ENCODE measurements around the gene TCP11L2. TPM values are rescaled to one million over a fixed set of nuclear protein-coding genes. Genes with fewer than 3 reads are reported as not detected.

Gene TCP11L2
- 26.2 and 32.2 TPM in 2 replicates for total RNA-seq (2014; rRNA removed; shearing (Covaris generic))
- 17.7 and 18.9 TPM in 2 replicates for polyA plus RNA-seq (2016; fragmentation: Nextera tagmentation; extraction: Ambion mirVana)

GRCh38 chr12:106302401-106303201 is at the start of gene TCP11L2:
TSS of gene TCP11L2 (plus strand) at chr12:106302733. CDS start at chr12:106311076, 8,343 bp downstream.
- WGBS, 2 experiments (ENCODE audit: low coverage in 1 of 2, low lambda C conversion rate in 2 of 2, missing lambda C conversion rate in 2 of 2) = 0% methylated on average over 48 to 56 of the region's 76 CpGs

GRCh38 chr12:106254724-106255123 is 47.8 kb upstream of the TCP11L2 start:
- H2AFZ ChIP-seq = no peak overlapping the region
- H4K20me1 ChIP-seq (ENCODE audit: insufficient read depth) = no peaks in the 10 kb centered on the region
- no peaks in the 10 kb centered on the region for H3K27me3 ChIP-seq (replicated peaks; ENCODE audit: insufficient read depth)
- peaks cover 12% of the 10 kb centered on the region for H3K4me1 ChIP-seq (ENCODE audit: insufficient read depth)
- no peaks in the 10 kb centered on the region for H3K9me2 ChIP-seq (ENCODE audit: insufficient read depth)
- H3K9ac ChIP-seq = no peak overlapping the region
- no peak overlapping the region for H3K27ac ChIP-seq
- peaks cover 18% of the 10 kb centered on the region; the same call in 1 of the 2 replicates for H3F3A ChIP-seq (ENCODE audit: insufficient read depth)
- in situ Hi-C loops (cut with MboI) = no loop called here
- 80 to 85% methylated on average over 3 of the region's 3 CpGs for WGBS, 2 experiments (ENCODE audit: low coverage in 1 of 2, low lambda C conversion rate in 2 of 2, missing lambda C conversion rate in 2 of 2)
- no peak for TF ChIP-seq EZH2 (IDR thresholded peaks at IDR 0.05; ENCODE audit: insufficient read depth, poor library complexity, severe bottlenecking)
- TF ChIP-seq EZH2phosphoT487 (IDR thresholded peaks at IDR 0.05; ENCODE audit: insufficient read depth, low read depth) = no peak
- no peak for DNase-seq
- no peak overlapping the region for H3K4me2 ChIP-seq (ENCODE audit: unreplicated experiment)
- H3K79me2 ChIP-seq (ENCODE audit: insufficient read depth) = no peaks in the 10 kb centered on the region
- no peak overlapping the region for H3K4me3 ChIP-seq
- H3K9me3 ChIP-seq (ENCODE audit: low read depth) = no peaks in the 10 kb centered on the region
- H3K36me3 ChIP-seq (ENCODE audit: low read depth) = no peaks in the 10 kb centered on the region

More at GRCh38 chr12:106302401-106303201, at the start of gene TCP11L2:
- Histone ChIP-seq H3K9me2 (ENCODE audit: insufficient read depth) (no peaks in the 10 kb centered on the region), H4K20me1 (ENCODE audit: insufficient read depth) (no peaks in the 10 kb centered on the region), H3K9me3 (ENCODE audit: low read depth) (no peaks in the 10 kb centered on the region), H3K9ac (peak within 1 kb of the TSS; percentile 99), H3K27ac (peak within 1 kb of the TSS; percentile 85), H3K36me3 (ENCODE audit: low read depth) (no peaks in the 10 kb centered on the region), H3K4me3 (peak within 1 kb of the TSS; percentile 99), H3F3A (ENCODE audit: insufficient read depth) (peaks cover 22% of the 10 kb centered on the region; the same call in 1 of the 2 replicates), H3K79me2 (ENCODE audit: insufficient read depth) (peaks cover 33% of the 10 kb centered on the region), H3K27me3 (replicated peaks; ENCODE audit: insufficient read depth) (no peaks in the 10 kb centered on the region), H2AFZ (peak within 1 kb of the TSS; percentile 91), H3K4me1 (ENCODE audit: insufficient read depth) (peaks cover 36% of the 10 kb centered on the region), H3K4me2 (ENCODE audit: unreplicated experiment) (peak within 1 kb of the TSS; percentile 96)
- TF ChIP-seq EZH2phosphoT487 (IDR thresholded peaks at IDR 0.05; ENCODE audit: insufficient read depth, low read depth) = no peak
- no peak for TF ChIP-seq EZH2 (IDR thresholded peaks at IDR 0.05; ENCODE audit: insufficient read depth, poor library complexity, severe bottlenecking)
- peak; percentile 94 for DNase-seq
- in situ Hi-C loops (cut with MboI) = no loop called here

GRCh38 chr12:106255493-106255892 is 47.0 kb upstream of the TCP11L2 start:
- peaks cover 13% of the 10 kb centered on the region; the same call in 1 of the 2 replicates for H3F3A ChIP-seq (ENCODE audit: insufficient read depth)
- no peaks in the 10 kb centered on the region for H3K79me2 ChIP-seq (ENCODE audit: insufficient read depth)
- no peaks in the 10 kb centered on the region for H3K9me3 ChIP-seq (ENCODE audit: low read depth)
- H3K36me3 ChIP-seq (ENCODE audit: low read depth) = no peaks in the 10 kb centered on the region
- no peak for DNase-seq
- H3K27ac ChIP-seq = no peak overlapping the region
- peaks cover 12% of the 10 kb centered on the region for H3K4me1 ChIP-seq (ENCODE audit: insufficient read depth)
- no peak overlapping the region for H2AFZ ChIP-seq
- no peaks in the 10 kb centered on the region for H3K27me3 ChIP-seq (replicated peaks; ENCODE audit: insufficient read depth)
- no peaks in the 10 kb centered on the region for H4K20me1 ChIP-seq (ENCODE audit: insufficient read depth)
- H3K4me2 ChIP-seq (ENCODE audit: unreplicated experiment) = no peak overlapping the region
- in situ Hi-C loops (cut with MboI) = no loop called here
- WGBS, 2 experiments (ENCODE audit: low coverage in 1 of 2, low lambda C conversion rate in 2 of 2, missing lambda C conversion rate in 2 of 2) = 82 to 86% methylated on average over 3 of the region's 3 CpGs
- no peaks in the 10 kb centered on the region for H3K9me2 ChIP-seq (ENCODE audit: insufficient read depth)
- no peak for TF ChIP-seq EZH2phosphoT487 (IDR thresholded peaks at IDR 0.05; ENCODE audit: insufficient read depth, low read depth)
- TF ChIP-seq EZH2 (IDR thresholded peaks at IDR 0.05; ENCODE audit: insufficient read depth, poor library complexity, severe bottlenecking) = no peak
- H3K9ac ChIP-seq = no peak overlapping the region
- H3K4me3 ChIP-seq = no peak overlapping the region

- WGBS, 2 experiments (ENCODE audit: low coverage in 1 of 2, low lambda C conversion rate in 2 of 2, missing lambda C conversion rate in 2 of 2) = 77% methylated on average over 5 of the region's 5 CpGs
- H3K4me1 ChIP-seq (ENCODE audit: insufficient read depth) = peaks cover 11% of the 10 kb centered on the region
- no peaks in the 10 kb centered on the region for H4K20me1 ChIP-seq (ENCODE audit: insufficient read depth)
- no peaks in the 10 kb centered on the region for H3K27me3 ChIP-seq (replicated peaks; ENCODE audit: insufficient read depth)
- DNase-seq = no peak
- H3K4me2 ChIP-seq (ENCODE audit: unreplicated experiment) = no peak overlapping the region
- no peaks in the 10 kb centered on the region for H3K79me2 ChIP-seq (ENCODE audit: insufficient read depth)
- no peak overlapping the region for H3K9ac ChIP-seq
- TF ChIP-seq EZH2phosphoT487 (IDR thresholded peaks at IDR 0.05; ENCODE audit: insufficient read depth, low read depth) (no peak), EZH2 (IDR thresholded peaks at IDR 0.05; ENCODE audit: insufficient read depth, poor library complexity, severe bottlenecking) (no peak)
- H3K27ac ChIP-seq = no peak overlapping the region
- in situ Hi-C loops (cut with MboI) = no loop called here
- H3K9me2 ChIP-seq (ENCODE audit: insufficient read depth) = no peaks in the 10 kb centered on the region
- no peaks in the 10 kb centered on the region for H3K36me3 ChIP-seq (ENCODE audit: low read depth)
- H3K4me3 ChIP-seq = no peak overlapping the region
- peaks cover 12% of the 10 kb centered on the region; the same call in 1 of the 2 replicates for H3F3A ChIP-seq (ENCODE audit: insufficient read depth)
- H3K9me3 ChIP-seq (ENCODE audit: low read depth) = no peaks in the 10 kb centered on the region
- H2AFZ ChIP-seq = no peak overlapping the region
Observed at GRCh38 chr12:106255952-106256351, 46.6 kb upstream of the TCP11L2 start.
